Subcutaneous adipose tissue (tissue), 4 donors: ENCODE results near the gene RSPO4. TPM values are rescaled to one million over a fixed set of nuclear protein-coding genes. Genes with fewer than 3 reads are reported as not detected.

Source experiments
- CTCF ChIP-seq: fragments of 450-650 bp; IDR thresholded peaks from one replicate; pipeline ENCODE4 v1.5.1; 2016; ENCODE audit warnings: low read depth, mild to moderate bottlenecking, control low read depth, antibody characterized with exemption, moderate library complexity
- total RNA-seq, 4 donors: library from RNA; depleted of rRNA; stranded (reverse); fragments of >200 nt; gene quantifications; one replicate each; pipeline ENCODE4 v1.1.0, GENCODE V29; 2016

RSPO4 gene
- total RNA-seq, 4 donors from 2014 or later, result 0.22 TPM; not detected in 3

GRCh38 chr20:1002682-1003561, 811 bp upstream of the RSPO4 start:
- TF ChIP-seq CTCF, result no peak

- TF ChIP-seq CTCF, result no peak
These were observed 995 bp downstream of the RSPO4 start for GRCh38 chr20:1001116-1001515.

- no peak for TF ChIP-seq CTCF
These were observed 3.8 kb downstream of the RSPO4 start for GRCh38 chr20:998231-998830.

- TF ChIP-seq CTCF, result no peak
These were observed 4.6 kb downstream of the RSPO4 start for GRCh38 chr20:997486-997885.

GRCh38 chr20:997016-997415, 5.1 kb downstream of the RSPO4 start:
- no peak for TF ChIP-seq CTCF

- TF ChIP-seq CTCF, result no peak
These were observed 6.9 kb downstream of the RSPO4 start for GRCh38 chr20:995170-995569.

GRCh38 chr20:992801-993535, 9.1 kb downstream of the RSPO4 start:
- no peak for TF ChIP-seq CTCF
